Karpas-422 (cell line): Measurements from ENCODE around the gene DDIT4. TPM values are rescaled to one million over a fixed set of nuclear protein-coding genes. Genes with fewer than 3 reads are reported as not detected.
"Not testable (repeated sequence)": the region's sequence is repeated elsewhere in the genome, so short reads cannot be mapped to it uniquely, and the experiment has no call there.

Experiments
- DNase-seq: peaks from one replicate; pipeline ENCODE4 v3.0.0-alpha.2; 2015
- H2AFZ ChIP-seq: fragments of 200-600 bp; sonication (generic); 2 replicates; pipeline ENCODE4 v1.6.1; 2014; ENCODE audit warnings: antibody characterized with exemption, low read length, mixed read lengths
- H3K27ac ChIP-seq: fragments of 200-600 bp; sonication (generic); 2 replicates; pipeline ENCODE4 v1.5.1; 2014; ENCODE audit warnings: mild to moderate bottlenecking, low read length, moderate library complexity
- H3K27me3 ChIP-seq: fragments of 200-600 bp; sonication (generic); 2 replicates; pipeline ENCODE4 v1.6.1; 2014; ENCODE audit warnings: low read length, mixed read lengths
- H3K36me3 ChIP-seq: fragments of 200-600 bp; sonication (generic); 2 replicates; pipeline ENCODE4 v1.6.1; 2014; ENCODE audit warnings: low read length, mixed read lengths; ENCODE audit not compliant: insufficient read depth
- H3K4me1 ChIP-seq: fragments of 200-600 bp; sonication (generic); 2 replicates; pipeline ENCODE4 v1.6.1; 2014; ENCODE audit warnings: mild to moderate bottlenecking, low read length, mixed read lengths
- H3K4me2 ChIP-seq: fragments of 200-600 bp; sonication (generic); 2 replicates; pipeline ENCODE4 v1.6.1; 2014; ENCODE audit warnings: low read length, low read depth, mild to moderate bottlenecking; ENCODE audit not compliant: poor library complexity, severe bottlenecking
- H3K4me3 ChIP-seq: fragments of 200-600 bp; sonication (generic); 2 replicates; pipeline ENCODE4 v1.5.1; 2014; ENCODE audit warnings: mild to moderate bottlenecking, antibody characterized with exemption, low read length, mixed read lengths
- H3K79me2 ChIP-seq: fragments of 200-600 bp; sonication (generic); 2 replicates; pipeline ENCODE4 v1.6.1; 2014; ENCODE audit warnings: mild to moderate bottlenecking, low read length, mixed read lengths
- H3K9ac ChIP-seq: fragments of 200-600 bp; sonication (generic); 2 replicates; pipeline ENCODE4 v1.6.0; 2014; ENCODE audit warnings: low read length
- H3K9me2 ChIP-seq: fragments of 200-600 bp; sonication (generic), shearing (Covaris generic); replicated peaks from 2 replicates; pipeline ENCODE4 v1.6.0; 2014; ENCODE audit warnings: mild to moderate bottlenecking, low read length, moderate library complexity; ENCODE audit not compliant: insufficient read depth
- H3K9me3 ChIP-seq: fragments of 300-700, 200-600 bp; sonication (generic); 2 replicates; pipeline ENCODE4 v1.6.1; 2014; ENCODE audit warnings: low read length, mixed read lengths
- H4K20me1 ChIP-seq: fragments of 200-600 bp; sonication (generic); 2 replicates; pipeline ENCODE4 v1.6.1; 2014; ENCODE audit warnings: mild to moderate bottlenecking, antibody characterized with exemption, low read length, low read depth; ENCODE audit not compliant: insufficient read depth
- total RNA-seq: library from RNA; depleted of rRNA; stranded (reverse); fragments of >200 nt; shearing (Covaris generic); gene quantifications from 2 replicates; pipeline ENCODE4 v1.2.3, GENCODE V29; 2014; ENCODE audit warnings: low replicate concordance

DDIT4 gene
- total RNA-seq, 1 experiment from 2014 or later, result 331 TPM

GRCh38 chr10:72276013-72276387 is 2.3 kb downstream of the DDIT4 start:
- no peak overlapping the region for H2AFZ ChIP-seq
- H3K4me3 ChIP-seq, result peak overlapping the region; percentile 76; the same call in 1 of the 2 replicates
- peak overlapping the region; percentile 88 for H3K9ac ChIP-seq
- peaks cover 36% of the 10 kb centered on the region for H3K4me1 ChIP-seq
- peaks cover 12% of the 10 kb centered on the region for H3K79me2 ChIP-seq
- peak overlapping the region; percentile 96 for H3K4me2 ChIP-seq
- H4K20me1 ChIP-seq, result peaks cover 18% of the 10 kb centered on the region
- peaks cover 18% of the 10 kb centered on the region for H3K36me3 ChIP-seq
- no peaks in the 10 kb centered on the region for H3K9me2 ChIP-seq
- H3K27me3 ChIP-seq, result no peaks in the 10 kb centered on the region
- peak overlapping the region; percentile 93 for H3K27ac ChIP-seq
- DNase-seq, result peak; percentile 63
- no peaks in the 10 kb centered on the region for H3K9me3 ChIP-seq

- H2AFZ ChIP-seq, result no peak overlapping the region
- H3K4me3 ChIP-seq, result peak overlapping the region; percentile 76; the same call in 1 of the 2 replicates
- peaks cover 12% of the 10 kb centered on the region for H3K79me2 ChIP-seq
- DNase-seq, result peak; percentile 72
- H3K4me1 ChIP-seq, result peaks cover 36% of the 10 kb centered on the region
- H3K9ac ChIP-seq, result peak overlapping the region; percentile 88
- H3K27ac ChIP-seq, result peak overlapping the region; percentile 93
- H3K9me2 ChIP-seq, result no peaks in the 10 kb centered on the region
- no peaks in the 10 kb centered on the region for H3K9me3 ChIP-seq
- H3K4me2 ChIP-seq, result peak overlapping the region; percentile 96
- H4K20me1 ChIP-seq, result peaks cover 18% of the 10 kb centered on the region
- peaks cover 18% of the 10 kb centered on the region for H3K36me3 ChIP-seq
- no peaks in the 10 kb centered on the region for H3K27me3 ChIP-seq
Measured at GRCh38 chr10:72276421-72277339, 3.0 kb downstream of the DDIT4 start.

GRCh38 chr10:72277340-72277995 is 3.7 kb downstream of the DDIT4 start:
- Histone ChIP-seq H3K4me1 (peaks cover 32% of the 10 kb centered on the region), H3K9me3 (no peaks in the 10 kb centered on the region), H2AFZ (no peak overlapping the region), H3K36me3 (peaks cover 18% of the 10 kb centered on the region), H3K27ac (peak overlapping the region; percentile 93), H3K4me2 (no peak overlapping the region), H3K9ac (no peak overlapping the region), H3K79me2 (peaks cover 12% of the 10 kb centered on the region), H3K9me2 (no peaks in the 10 kb centered on the region), H4K20me1 (peaks cover 18% of the 10 kb centered on the region), H3K4me3 (no peak overlapping the region), H3K27me3 (no peaks in the 10 kb centered on the region)
- DNase-seq, result peak; percentile 61

- H3K9me2 ChIP-seq, result no peaks in the 10 kb centered on the region
- H3K4me2 ChIP-seq, result no peak overlapping the region
- H3K27ac ChIP-seq, result peak overlapping the region; percentile 93; the same call in 1 of the 2 replicates
Measured at GRCh38 chr10:72277996-72278667, 4.4 kb downstream of the DDIT4 start.

GRCh38 chr10:72278668-72279393 is 5.1 kb downstream of the DDIT4 start:
- peaks cover 22% of the 10 kb centered on the region for H3K4me1 ChIP-seq
- H3K4me2 ChIP-seq, result no peak overlapping the region
- H3K79me2 ChIP-seq, result peaks cover 12% of the 10 kb centered on the region
- H3K4me3 ChIP-seq, result no peak overlapping the region
- H3K27ac ChIP-seq, result no peak overlapping the region
- peaks cover 18% of the 10 kb centered on the region for H4K20me1 ChIP-seq
- H3K9ac ChIP-seq, result no peak overlapping the region
- DNase-seq, result no peak
- no peak overlapping the region for H2AFZ ChIP-seq
- H3K9me3 ChIP-seq, result no peaks in the 10 kb centered on the region
- H3K36me3 ChIP-seq, result peaks cover 18% of the 10 kb centered on the region
- no peaks in the 10 kb centered on the region for H3K9me2 ChIP-seq
- no peaks in the 10 kb centered on the region for H3K27me3 ChIP-seq

More at GRCh38 chr10:72277996-72278667, 4.4 kb downstream of the DDIT4 start:
- H3K27me3 ChIP-seq, result no peaks in the 10 kb centered on the region
- H3K4me3 ChIP-seq, result no peak overlapping the region
- peak; percentile 43 for DNase-seq
- H3K4me1 ChIP-seq, result peaks cover 25% of the 10 kb centered on the region
- H3K9me3 ChIP-seq, result no peaks in the 10 kb centered on the region
- no peak overlapping the region for H3K9ac ChIP-seq
- peaks cover 12% of the 10 kb centered on the region for H3K79me2 ChIP-seq
- H2AFZ ChIP-seq, result no peak overlapping the region
- peaks cover 18% of the 10 kb centered on the region for H3K36me3 ChIP-seq
- peaks cover 18% of the 10 kb centered on the region for H4K20me1 ChIP-seq

GRCh38 chr10:72279587-72279986 is 5.9 kb downstream of the DDIT4 start:
- peaks cover 11% of the 10 kb centered on the region for H4K20me1 ChIP-seq
- not testable (repeated sequence) for H3K9ac ChIP-seq, H3K9me2 ChIP-seq, H3K9me3 ChIP-seq, H3K79me2 ChIP-seq, H3K27me3 ChIP-seq, H3K4me2 ChIP-seq, DNase-seq, H3K4me3 ChIP-seq, H2AFZ ChIP-seq, H3K27ac ChIP-seq
- H3K36me3 ChIP-seq, result peaks cover 11% of the 10 kb centered on the region
- H3K4me1 ChIP-seq, result peaks cover 20% of the 10 kb centered on the region

GRCh38 chr10:72283131-72283530 is 9.4 kb downstream of the DDIT4 start:
- peak; percentile 17 for DNase-seq
- Histone ChIP-seq H3K9ac (no peak overlapping the region), H3K27me3 (no peaks in the 10 kb centered on the region), H3K4me1 (peaks cover 11% of the 10 kb centered on the region), H3K79me2 (no peaks in the 10 kb centered on the region), H3K4me3 (no peak overlapping the region), H3K36me3 (no peaks in the 10 kb centered on the region), H2AFZ (no peak overlapping the region), H3K27ac (no peak overlapping the region), H3K9me2 (no peaks in the 10 kb centered on the region), H4K20me1 (no peaks in the 10 kb centered on the region), H3K4me2 (no peak overlapping the region), H3K9me3 (no peaks in the 10 kb centered on the region)
